HEK293 (cell line): ENCODE data around the gene TCEAL7.

Source experiments
- CTCF ChIA-PET: fragments of 350-600 bp; formaldehyde crosslinking; extraction: SDS; loops from one replicate; lab custom pipeline; 2021; ENCODE audit warnings: antibody characterized with exemption; lab: Yijun Ruan, JAX
- POLR2A ChIA-PET: fragments of 300-600 bp; formaldehyde crosslinking; extraction: SDS; loops from one replicate; lab custom pipeline; 2020; ENCODE audit warnings: antibody characterized with exemption, inconsistent platforms; lab: Yijun Ruan, JAX
- H3K27ac ChIP-seq: fragments of 200-500 bp; sonication (Bioruptor generic); 2 replicates; pipeline ENCODE4 v1.5.1; 2014; ENCODE audit warnings: low read depth, low read length, control low read depth, inconsistent platforms; ENCODE audit errors: extremely low read depth
- H3K36me3 ChIP-seq, 2 experiments: fragments of 200-500 bp in 1 of 2; sonication (Bioruptor generic) in 1 of 2; 1 replicate in 1 of 2; 2 replicates in 1 of 2; pipeline ENCODE4 v1.5.1; 2014 to 2017; ENCODE audit warnings: inconsistent platforms in 2 of 2, low read length in 2 of 2; ENCODE audit not compliant: control insufficient read depth in 2 of 2, insufficient read depth in 1 of 2
- H3K4me1 ChIP-seq: fragments of 200-500 bp; sonication (Bioruptor generic); 2 replicates; pipeline ENCODE4 v1.5.1; 2014; ENCODE audit warnings: mild to moderate bottlenecking, low read length, inconsistent platforms; ENCODE audit not compliant: control insufficient read depth, insufficient read depth
- H3K4me3 ChIP-seq: 2 replicates; pipeline ENCODE4 v1.5.1; 2011; ENCODE audit warnings: low read depth, mild to moderate bottlenecking, control low read depth, low read length, moderate library complexity
- H3K9me3 ChIP-seq: fragments of 200-500 bp; sonication (Bioruptor generic); 2 replicates; pipeline ENCODE4 v1.5.1; 2014; ENCODE audit warnings: low read depth, low read length, inconsistent platforms; ENCODE audit not compliant: control insufficient read depth, insufficient read depth
- EGR2 ChIP-seq: fragments of 450-650 bp; formaldehyde crosslinking; IDR thresholded peaks from 2 replicates; pipeline ENCODE4 v1.5.1; 2016; ENCODE audit warnings: low read depth, missing biosample characterization, missing genetic modification characterization
- IKZF3 ChIP-seq: fragments of 450-650 bp; IDR thresholded peaks from 2 replicates; pipeline ENCODE4 v1.5.0; 2018; ENCODE audit warnings: missing biosample characterization, mild to moderate bottlenecking, missing genetic modification characterization, moderate library complexity
- KLF17 ChIP-seq: fragments of 450-650 bp; formaldehyde crosslinking; IDR thresholded peaks from 2 replicates; pipeline ENCODE4 v1.5.1; 2016; ENCODE audit warnings: missing biosample characterization, missing genetic modification characterization
- KLF8 ChIP-seq: fragments of 450-650 bp; formaldehyde crosslinking; IDR thresholded peaks from 2 replicates; pipeline ENCODE4 v1.5.1; 2016; ENCODE audit warnings: missing biosample characterization, missing genetic modification characterization
- PATZ1 ChIP-seq: fragments of 450-650 bp; formaldehyde crosslinking; IDR thresholded peaks from 2 replicates; pipeline ENCODE4 v1.5.1; 2016; ENCODE audit warnings: missing biosample characterization, missing genetic modification characterization
- ZBTB11 ChIP-seq: fragments of 450-650 bp; formaldehyde crosslinking; conservative IDR thresholded peaks from 2 replicates; pipeline ENCODE4 v1.5.1; 2016; ENCODE audit warnings: low read depth, missing biosample characterization, missing genetic modification characterization
- ZBTB17 ChIP-seq: fragments of 450-650 bp; formaldehyde crosslinking; IDR thresholded peaks from 2 replicates; pipeline ENCODE4 v1.5.1; 2016; ENCODE audit warnings: missing biosample characterization, missing genetic modification characterization
- ZBTB21 ChIP-seq: fragments of 450-650 bp; formaldehyde crosslinking; IDR thresholded peaks from 2 replicates; pipeline ENCODE4 v1.5.1; 2017; ENCODE audit warnings: missing biosample characterization, missing genetic modification characterization
- ZBTB8A ChIP-seq: fragments of 450-650 bp; formaldehyde crosslinking; IDR thresholded peaks from 2 replicates; pipeline ENCODE4 v1.5.1; 2016; ENCODE audit warnings: missing biosample characterization, missing genetic modification characterization
- ZFHX2 ChIP-seq: fragments of 450-650 bp; formaldehyde crosslinking; conservative IDR thresholded peaks from 2 replicates; pipeline ENCODE4 v1.5.1; 2016; ENCODE audit warnings: missing biosample characterization, missing genetic modification characterization
- ZFP69B ChIP-seq: fragments of 450-650 bp; formaldehyde crosslinking; IDR thresholded peaks from 2 replicates; pipeline ENCODE4 v1.5.1; 2016; ENCODE audit warnings: missing biosample characterization, missing genetic modification characterization
- ZNF10 ChIP-seq: fragments of 450-650 bp; formaldehyde crosslinking; IDR thresholded peaks from 2 replicates; pipeline ENCODE4 v1.5.1; 2017; ENCODE audit warnings: missing biosample characterization, missing genetic modification characterization
- ZNF175 ChIP-seq: fragments of 450-650 bp; formaldehyde crosslinking; IDR thresholded peaks from 2 replicates; pipeline ENCODE4 v1.5.1; 2016; ENCODE audit warnings: missing biosample characterization, missing genetic modification characterization
- ZNF223 ChIP-seq: fragments of 450-650 bp; formaldehyde crosslinking; IDR thresholded peaks from 2 replicates; pipeline ENCODE4 v1.5.1; 2016; ENCODE audit warnings: missing biosample characterization, missing genetic modification characterization
- ZNF366 ChIP-seq: fragments of 450-650 bp; formaldehyde crosslinking; conservative IDR thresholded peaks from 2 replicates; pipeline ENCODE4 v1.5.1; 2016; ENCODE audit warnings: missing biosample characterization, missing genetic modification characterization
- ZNF391 ChIP-seq: fragments of 450-650 bp; formaldehyde crosslinking; IDR thresholded peaks from 2 replicates; pipeline ENCODE4 v1.5.1; 2016; ENCODE audit warnings: low read depth, missing biosample characterization, missing genetic modification characterization, borderline replicate concordance
- ZNF394 ChIP-seq: fragments of 450-650 bp; formaldehyde crosslinking; IDR thresholded peaks from 2 replicates; pipeline ENCODE4 v1.5.1; 2016; ENCODE audit warnings: missing biosample characterization, missing genetic modification characterization, mild to moderate bottlenecking, moderate library complexity, borderline replicate concordance
- ZNF404 ChIP-seq: fragments of 450-650 bp; formaldehyde crosslinking; IDR thresholded peaks from 2 replicates; pipeline ENCODE4 v1.5.1; 2017; ENCODE audit warnings: missing biosample characterization, missing genetic modification characterization
- ZNF561 ChIP-seq: fragments of 450-650 bp; IDR thresholded peaks from 2 replicates; pipeline ENCODE4 v1.5.1; 2018; ENCODE audit warnings: missing biosample characterization, missing genetic modification characterization, borderline replicate concordance
- ZNF596 ChIP-seq: fragments of 450-650 bp; IDR thresholded peaks from 2 replicates; pipeline ENCODE4 v1.5.0; 2018; ENCODE audit warnings: missing biosample characterization, mild to moderate bottlenecking, missing genetic modification characterization, moderate library complexity
- ZNF600 ChIP-seq: fragments of 450-650 bp; formaldehyde crosslinking; IDR thresholded peaks from 2 replicates; pipeline ENCODE4 v1.5.1; 2016; ENCODE audit warnings: missing biosample characterization, missing genetic modification characterization
- ZNF660 ChIP-seq: fragments of 450-650 bp; IDR thresholded peaks from 2 replicates; pipeline ENCODE4 v1.5.1; 2018; ENCODE audit warnings: missing biosample characterization, mild to moderate bottlenecking, missing genetic modification characterization
- ZSCAN23 ChIP-seq: fragments of 450-650 bp; formaldehyde crosslinking; IDR thresholded peaks from 2 replicates; pipeline ENCODE4 v1.5.1; 2016; ENCODE audit warnings: missing biosample characterization, missing genetic modification characterization
- ZXDB ChIP-seq: fragments of 450-650 bp; formaldehyde crosslinking; IDR thresholded peaks from 2 replicates; pipeline ENCODE4 v1.5.1; 2016; ENCODE audit warnings: missing biosample characterization, missing genetic modification characterization

The TCEAL7 gene

GRCh38 chrX:103344606-103345005, 14.6 kb downstream of the TCEAL7 start:
- Histone ChIP-seq H3K36me3 (no peaks in the 10 kb centered on the region), H3K4me3 (no peak overlapping the region), H3K9me3 (no peaks in the 10 kb centered on the region), H3K27ac (no peak overlapping the region), H3K4me1 (no peaks in the 10 kb centered on the region)
- POLR2A ChIA-PET = no interaction called here
- CTCF ChIA-PET = no interaction called here
- TF ChIP-seq IKZF3 (tag by site-specific recombination) (no peak), ZNF10 (no peak), ZSCAN23 (tag by site-specific recombination) (no peak), ZBTB17 (tag by site-specific recombination) (no peak), ZNF175 (no peak), KLF17 (tag by site-specific recombination) (no peak)

- no peaks in the 10 kb centered on the region for H3K9me3 ChIP-seq
- no peak for TF ChIP-seq ZNF600
- TF ChIP-seq, all 188 proteins: peak for 0
- H3K4me3 ChIP-seq = no peak overlapping the region
- CTCF ChIA-PET = no interaction called here
- no peaks in the 10 kb centered on the region for H3K4me1 ChIP-seq
- POLR2A ChIA-PET = no interaction called here
- no peak overlapping the region for H3K27ac ChIP-seq
- H3K36me3 ChIP-seq = no peaks in the 10 kb centered on the region
Measured at GRCh38 chrX:103347682-103348397, 17.8 kb downstream of the TCEAL7 start.

GRCh38 chrX:103356130-103356798, 26.2 kb downstream of the TCEAL7 start, which contains the start of gene TCEAL9:
TSS of gene TCEAL9 (plus strand) at chrX:103356506. CDS start at chrX:103357685, 1,179 bp downstream.
- Histone ChIP-seq H3K36me3 (peaks cover 0 to 8% of the 10 kb centered on the region in 2 experiments; a peak in 1 of 3 replicates), H3K4me3 (peak within 1 kb of the TSS; percentile 59), H3K4me1 (no peaks in the 10 kb centered on the region), H3K27ac (peak within 1 kb of the TSS; percentile 53), H3K9me3 (no peaks in the 10 kb centered on the region)
- POLR2A ChIA-PET = interaction anchor here (0.6 to 1.9 kb wide), 12 partner anchors 15 to 195 kb away, joined by 3 to 12 read pairs (median 5); partner anchors contain the start of genes BEX3 and TCEAL7
- CTCF ChIA-PET = interaction anchor here (1.1 kb wide), 1 partner anchor 126 kb away, joined by 3 read pairs; no protein-coding TSS in a partner anchor
- peak; percentile 78 for TF ChIP-seq ZNF366 (tag by site-specific recombination)
- TF ChIP-seq EGR2 (tag by site-specific recombination) = peak; percentile 48
- TF ChIP-seq ZNF561 = peak; percentile 56; the same call in 1 of the 2 replicates
- TF ChIP-seq ZNF394 (tag by site-specific recombination) = no peak
- no peak for TF ChIP-seq ZBTB8A
- no peak for TF ChIP-seq ZNF391 (tag by site-specific recombination)
- peak; percentile 89 for TF ChIP-seq PATZ1 (tag by site-specific recombination)
- TF ChIP-seq IKZF3 (tag by site-specific recombination) = peak; percentile 62
- no peak for TF ChIP-seq ZNF404
- no peak for TF ChIP-seq ZNF596 (tag by site-specific recombination)
- TF ChIP-seq ZFHX2 (tag by site-specific recombination) = peak; percentile 24; the same call in 1 of the 2 replicates
- TF ChIP-seq ZNF223 (tag by site-specific recombination) = no peak
- TF ChIP-seq KLF8 (tag by site-specific recombination) = peak; percentile 48; the same call in 1 of the 2 replicates
- TF ChIP-seq ZNF660 (tag by site-specific recombination) = peak; percentile 70; the same call in 1 of the 2 replicates
- TF ChIP-seq ZBTB11 (tag by site-specific recombination) = 0 out of 2 replicates have a peak, but pooled peaks have one; percentile 23
- peak; percentile 99 for TF ChIP-seq ZFP69B (tag by site-specific recombination)
- TF ChIP-seq ZBTB21 (tag by site-specific recombination) = peak; percentile 35; the same call in 1 of the 2 replicates
- TF ChIP-seq ZXDB (tag by site-specific recombination) = peak; percentile 37
